Gastrocnemius medialis (tissue), 4 donors: ENCODE results near the gene ACSL6. TPM values are rescaled to one million over a fixed set of nuclear protein-coding genes. Genes with fewer than 3 reads are reported as not detected.

Source experiments
- ATAC-seq, 2 donors: fragments of 150-250 bp; one replicate each; pipeline ENCODE4 v1.9.1; 2016
- DNase-seq, 2 donors: peaks; one replicate each; pipeline ENCODE4 v3.0.0-alpha.2; 2019
- H3K27ac ChIP-seq, 4 donors: fragments of 200-600 bp; sonication (generic); 1 replicate in 1 of 4; 2 replicates in 3 of 4; pipeline ENCODE4 v1.5.1; 2016 to 2018; ENCODE audit warnings: mild to moderate bottlenecking in 2 of 4, moderate library complexity in 1 of 4
- H3K27me3 ChIP-seq, 3 donors: fragments of 200-600 bp; sonication (generic) in 2 of 3; 1 replicate in 1 of 3; 2 replicates in 2 of 3; pipeline versions ENCODE4 v1.5.1 to v1.6.0; 2016 to 2019; ENCODE audit warnings: mild to moderate bottlenecking in 1 of 3, moderate library complexity in 1 of 3
- H3K36me3 ChIP-seq, 2 donors: fragments of 200-600 bp; sonication (generic) in 1 of 2; one replicate each; pipeline ENCODE4 v1.5.1; 2017 to 2018
- H3K4me1 ChIP-seq, 2 donors: fragments of 200-600 bp; sonication (generic) in 1 of 2; one replicate each; pipeline ENCODE4 v1.5.1; 2016 to 2017; ENCODE audit warnings: mild to moderate bottlenecking in 2 of 2
- H3K4me3 ChIP-seq, 4 donors: fragments of 200-600 bp; sonication (generic) in 3 of 4; 1 replicate in 1 of 4; 2 replicates in 3 of 4; pipeline ENCODE4 v1.5.1; 2016 to 2019; ENCODE audit warnings: mild to moderate bottlenecking in 2 of 4
- H3K9me3 ChIP-seq, 3 donors: fragments of 200-600 bp; sonication (generic) in 2 of 3; 1 replicate in 1 of 3; 2 replicates in 2 of 3; pipeline ENCODE4 v1.5.1; 2016 to 2019
- POLR2A ChIP-seq, 2 donors: fragments of 450-650 bp; IDR thresholded peaks; one replicate each; pipeline ENCODE4 v1.6.1; 2017; ENCODE audit warnings: antibody characterized with exemption in 2 of 2, mild to moderate bottlenecking in 2 of 2, moderate library complexity in 2 of 2
- in situ Hi-C, 4 donors: fragments of 200-750 bp; cut with MboI; loops; one replicate each; pipeline versions ENCODE4 v1.15.0 to v1.8.0; 2017; ENCODE audit warnings: low sequenced_read_pairs in 4 of 4
- intact Hi-C: fragments of 100-400 bp; cut with DNase I; formaldehyde crosslinking; loops from one replicate; pipeline ENCODE4 v1.15.1; 2023; ENCODE audit warnings: low total_unique reads
- total RNA-seq, 4 donors: library from RNA; depleted of rRNA; stranded (reverse); fragments of >200 nt; gene quantifications; one replicate each; pipeline versions ENCODE4 v1.1.0 to v1.2.3, GENCODE V29; 2016
- TF ChIP-seq, protein P1 (sequence below), 5 experiments: fragments of 450-650 bp in 3 of 5; fragments of 200-600 bp in 2 of 5; sonication (generic) in 2 of 5; IDR thresholded peaks in 4 of 5; conservative IDR thresholded peaks in 1 of 5; 1 replicate in 4 of 5; 2 replicates in 1 of 5; pipeline ENCODE4 v1.5.1; 2016 to 2019; ENCODE audit warnings: antibody characterized with exemption in 5 of 5, mild to moderate bottlenecking in 3 of 5, moderate library complexity in 3 of 5

The ACSL6 gene
- total RNA-seq, 4 donors from 2014 or later, result 0.29 to 0.71 (median 0.36) TPM

DNA sequence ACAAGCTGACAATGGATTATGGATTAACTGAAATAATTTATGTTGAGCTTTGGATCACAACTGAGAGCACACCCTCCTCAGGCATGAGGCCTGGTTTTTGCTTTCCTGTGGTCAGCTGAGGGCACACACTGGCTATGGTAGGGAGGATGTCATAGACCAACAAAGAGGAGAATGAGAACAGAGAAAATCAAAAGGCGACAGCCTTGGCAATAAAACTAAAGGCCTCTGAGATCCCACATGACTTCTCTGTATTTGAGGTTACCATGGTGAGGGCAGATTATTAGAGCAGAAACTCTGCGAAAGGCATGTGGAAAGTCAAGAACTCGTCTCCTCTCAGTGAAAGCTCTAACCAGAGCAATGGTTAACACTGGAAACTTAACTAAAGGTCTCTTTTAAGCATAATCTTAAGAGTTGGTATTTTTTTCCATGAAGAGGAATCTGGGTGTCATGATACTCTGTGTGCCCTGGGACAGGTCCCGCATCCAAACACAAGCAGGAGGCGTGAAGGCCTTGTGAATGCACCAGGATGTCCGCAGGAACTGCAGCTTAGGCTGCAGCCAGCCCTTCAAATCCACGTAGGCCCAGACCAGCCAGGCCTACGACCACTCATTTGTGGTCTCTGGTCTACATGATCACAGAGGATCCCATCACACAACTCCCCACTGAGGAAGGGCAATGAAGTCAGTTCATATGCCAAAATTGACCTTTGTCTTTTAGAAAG is 53.6 kb downstream of the ACSL6 start:
- Histone ChIP-seq H3K27me3 (no peaks in the 10 kb centered on the region), H3K4me1 (no peaks in the 10 kb centered on the region), H3K4me3 (no peak overlapping the region), H3K36me3 (no peaks in the 10 kb centered on the region), H3K27ac (no peak overlapping the region), H3K9me3 (no peaks in the 10 kb centered on the region)
- ATAC-seq (no peak), DNase-seq (no peak)
- intact Hi-C loops, result no loop called here
- in situ Hi-C loops, result no loop called here
- TF ChIP-seq, protein P1, sequence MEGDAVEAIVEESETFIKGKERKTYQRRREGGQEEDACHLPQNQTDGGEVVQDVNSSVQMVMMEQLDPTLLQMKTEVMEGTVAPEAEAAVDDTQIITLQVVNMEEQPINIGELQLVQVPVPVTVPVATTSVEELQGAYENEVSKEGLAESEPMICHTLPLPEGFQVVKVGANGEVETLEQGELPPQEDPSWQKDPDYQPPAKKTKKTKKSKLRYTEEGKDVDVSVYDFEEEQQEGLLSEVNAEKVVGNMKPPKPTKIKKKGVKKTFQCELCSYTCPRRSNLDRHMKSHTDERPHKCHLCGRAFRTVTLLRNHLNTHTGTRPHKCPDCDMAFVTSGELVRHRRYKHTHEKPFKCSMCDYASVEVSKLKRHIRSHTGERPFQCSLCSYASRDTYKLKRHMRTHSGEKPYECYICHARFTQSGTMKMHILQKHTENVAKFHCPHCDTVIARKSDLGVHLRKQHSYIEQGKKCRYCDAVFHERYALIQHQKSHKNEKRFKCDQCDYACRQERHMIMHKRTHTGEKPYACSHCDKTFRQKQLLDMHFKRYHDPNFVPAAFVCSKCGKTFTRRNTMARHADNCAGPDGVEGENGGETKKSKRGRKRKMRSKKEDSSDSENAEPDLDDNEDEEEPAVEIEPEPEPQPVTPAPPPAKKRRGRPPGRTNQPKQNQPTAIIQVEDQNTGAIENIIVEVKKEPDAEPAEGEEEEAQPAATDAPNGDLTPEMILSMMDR (IDR thresholded peaks at IDR 0.05 in 4 of 5, conservative IDR thresholded peaks at IDR 0.05 in 1 of 5), result no peak
- TF ChIP-seq POLR2A (IDR thresholded peaks at IDR 0.05), result no peak

DNA sequence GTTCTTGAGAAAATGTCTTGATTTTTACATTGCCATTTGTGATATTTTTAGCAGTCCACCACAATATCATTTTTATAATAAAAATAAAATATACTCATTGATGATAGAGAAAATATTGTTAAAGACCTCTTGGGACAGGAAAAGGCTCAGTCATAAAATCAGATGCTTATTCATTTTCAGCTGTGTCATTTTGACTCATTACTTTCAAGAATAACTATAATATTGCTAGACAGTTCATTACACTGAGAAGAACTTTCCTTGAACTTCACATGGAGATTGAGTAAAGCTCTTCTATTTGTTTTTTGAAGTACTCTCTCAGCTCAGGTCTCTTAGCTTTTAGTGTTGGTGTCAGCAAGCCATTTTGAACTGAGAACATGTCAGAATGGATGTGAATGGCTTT is 57.5 kb downstream of the ACSL6 start:
- in situ Hi-C loops (no loop called here), intact Hi-C loops (no loop called here)
- no peaks in the 10 kb centered on the region for H3K9me3 ChIP-seq
- no peak for TF ChIP-seq POLR2A (IDR thresholded peaks at IDR 0.05)
- TF ChIP-seq, protein P1 (IDR thresholded peaks at IDR 0.05 in 4 of 5, conservative IDR thresholded peaks at IDR 0.05 in 1 of 5), result no peak
- H3K36me3 ChIP-seq, result no peaks in the 10 kb centered on the region
- DNase-seq (no peak), ATAC-seq (no peak)
- H3K4me1 ChIP-seq, result no peaks in the 10 kb centered on the region
- no peaks in the 10 kb centered on the region for H3K27me3 ChIP-seq
- no peak overlapping the region for H3K27ac ChIP-seq
- H3K4me3 ChIP-seq, result no peak overlapping the region

GRCh38 chr5:131952301-131952857 is 59.1 kb downstream of the ACSL6 start:
- ATAC-seq, result no peak
- TF ChIP-seq POLR2A (IDR thresholded peaks at IDR 0.05), result no peak
- TF ChIP-seq, protein P1 (IDR thresholded peaks at IDR 0.05 in 4 of 5, conservative IDR thresholded peaks at IDR 0.05 in 1 of 5), result no peak
- no peaks in the 10 kb centered on the region for H3K27me3 ChIP-seq
- intact Hi-C loops, result no loop called here
- H3K4me3 ChIP-seq, result no peak overlapping the region
- H3K9me3 ChIP-seq, result no peaks in the 10 kb centered on the region
- in situ Hi-C loops, result no loop called here
- no peak overlapping the region for H3K27ac ChIP-seq
- H3K36me3 ChIP-seq, result no peaks in the 10 kb centered on the region
- H3K4me1 ChIP-seq, result no peaks in the 10 kb centered on the region
- no peak for DNase-seq

GRCh38 chr5:131950706-131951105 is 60.8 kb downstream of the ACSL6 start:
- intact Hi-C loops, result no loop called here
- Histone ChIP-seq H3K27me3 (no peaks in the 10 kb centered on the region), H3K4me3 (no peak overlapping the region), H3K4me1 (no peaks in the 10 kb centered on the region), H3K9me3 (no peaks in the 10 kb centered on the region), H3K27ac (no peak overlapping the region), H3K36me3 (no peaks in the 10 kb centered on the region)
- TF ChIP-seq, protein P1 (IDR thresholded peaks at IDR 0.05 in 4 of 5, conservative IDR thresholded peaks at IDR 0.05 in 1 of 5), result no peak
- TF ChIP-seq POLR2A (IDR thresholded peaks at IDR 0.05), result no peak
- in situ Hi-C loops, result no loop called here
- DNase-seq (no peak), ATAC-seq (no peak)
